K562 (cell line): ENCODE results near the gene CHST10. TPM values are rescaled to one million over a fixed set of nuclear protein-coding genes. Genes with fewer than 3 reads are reported as not detected.

Source experiments
- ATAC-seq: fragments of 200-7000 bp; cut with Tn5 transposase; 3 replicates; pipeline ENCODE4 v1.9.1; 2020; ENCODE audit warnings: moderate library complexity
- BruUV-seq: library from RNA; stranded (reverse); fragments of 400-500 nt; replicated peaks from 2 replicates; lab custom pipeline; 2021; lab: Mats Ljungman, UMichigan
- CTCF ChIA-PET: fragments of 300-600 bp; formaldehyde crosslinking; extraction: SDS; loops from one replicate; lab custom pipeline; 2021; ENCODE audit warnings: low intra/inter-chr PET ratio; lab: Yijun Ruan, JAX
- POLR2A ChIA-PET: fragments of 300-600, 350-650 bp; sonication (Branson Sonifier 250); formaldehyde crosslinking; extraction: SDS; loops from one replicate; lab custom pipeline; 2021; ENCODE audit warnings: antibody characterized with exemption, inconsistent platforms; lab: Yijun Ruan, JAX
- DNase-seq, 4 experiments: peaks; one replicate each; pipeline versions ENCODE4 v3.0.0 to v3.0.0-alpha.2; 2011 to 2018; ENCODE audit warnings: low spot score in 3 of 4, mixed read lengths in 3 of 4; ENCODE audit errors: extremely low read depth in 1 of 4
- FAIRE-seq: peaks from 2 replicates; lab custom pipeline; 2011; peaks lifted over from hg19 to GRCh38; lab: Jason Lieb, UNC
- H2AFZ ChIP-seq: 2 replicates; pipeline ENCODE4 v1.6.0; 2011; ENCODE audit warnings: low read depth, low read length, control low read depth, inconsistent platforms
- H3K27ac ChIP-seq: fragments of 200-600 bp; 3 replicates; pipeline ENCODE4 v1.8.0; 2011; ENCODE audit warnings: low read depth, mild to moderate bottlenecking, control low read depth, inconsistent platforms, low read length, moderate library complexity, mixed read lengths; ENCODE audit errors: extremely low read depth
- H3K27me3 ChIP-seq, 2 experiments: fragments of 300-600 bp in 1 of 2; 2 replicates in 1 of 2; 3 replicates in 1 of 2; pipeline versions ENCODE4 v1.6.0 to v1.8.0; 2011; ENCODE audit warnings: inconsistent platforms in 2 of 2, low read length in 2 of 2, mild to moderate bottlenecking in 1 of 2, mixed read lengths in 1 of 2, moderate library complexity in 1 of 2; ENCODE audit not compliant: control insufficient read depth in 2 of 2, insufficient read depth in 2 of 2
- H3K36me3 ChIP-seq: fragments of 300-600 bp; 3 replicates; pipeline ENCODE4 v1.8.0; 2011; ENCODE audit warnings: mild to moderate bottlenecking, low read length, inconsistent platforms; ENCODE audit not compliant: control insufficient read depth, insufficient read depth
- H3K4me1 ChIP-seq, 2 experiments: fragments of 200-600 bp in 1 of 2; replicated peaks in 1 of 2; 2 replicates in 1 of 2; 3 replicates in 1 of 2; pipeline versions ENCODE4 v1.5.1 to v1.8.0; 2011; ENCODE audit warnings: inconsistent platforms in 2 of 2, low read length in 2 of 2, mild to moderate bottlenecking in 1 of 2, mixed read lengths in 1 of 2, moderate library complexity in 1 of 2; ENCODE audit not compliant: control insufficient read depth in 2 of 2, insufficient read depth in 2 of 2
- H3K4me2 ChIP-seq: 2 replicates; pipeline ENCODE4 v1.6.1; 2011; ENCODE audit warnings: low read length, control low read depth, inconsistent platforms, mixed read lengths; ENCODE audit not compliant: insufficient read depth
- H3K4me3 ChIP-seq: fragments of 200-600 bp; sonication (generic), shearing (Covaris generic); 2 replicates; pipeline ENCODE4 v1.5.1; 2016; ENCODE audit warnings: control low read depth, inconsistent platforms
- H3K79me2 ChIP-seq: fragments of 200-600 bp; 3 replicates; pipeline ENCODE4 v1.8.0; 2011; ENCODE audit warnings: low read length, inconsistent platforms; ENCODE audit not compliant: control insufficient read depth, insufficient read depth
- H3K9ac ChIP-seq, 2 experiments: 2 replicates each; pipeline versions ENCODE4 v1.6.0 to v1.6.1; 2011; ENCODE audit warnings: low read depth in 2 of 2, low read length in 2 of 2, control low read depth in 1 of 2, inconsistent platforms in 1 of 2, mild to moderate bottlenecking in 1 of 2, mixed read lengths in 1 of 2; ENCODE audit not compliant: insufficient read depth in 1 of 2
- H3K9me1 ChIP-seq: one replicate; pipeline ENCODE4 v1.6.0; 2011; ENCODE audit warnings: inconsistent platforms, mild to moderate bottlenecking, low read length, moderate library complexity; ENCODE audit not compliant: control insufficient read depth, insufficient read depth
- H3K9me3 ChIP-seq: replicated peaks from 2 replicates; pipeline ENCODE4 v1.5.1; 2011; ENCODE audit warnings: low read depth, low read length, inconsistent platforms; ENCODE audit not compliant: control insufficient read depth, insufficient read depth
- H4K20me1 ChIP-seq: replicated peaks from 2 replicates; pipeline ENCODE4 v1.6.1; 2011; ENCODE audit warnings: low read length, inconsistent platforms, mixed read lengths; ENCODE audit not compliant: control insufficient read depth, insufficient read depth
- ARID3A ChIP-seq: IDR thresholded peaks from 2 replicates; pipeline ENCODE4 v1.6.1; 2012; ENCODE audit warnings: low read depth, low read length, improper control_type of control experiment, borderline replicate concordance
- ATF4 ChIP-seq: fragments of 450-650 bp; formaldehyde crosslinking; IDR thresholded peaks from 2 replicates; pipeline ENCODE4 v1.4.0; 2022; ENCODE audit warnings: mild to moderate bottlenecking, moderate library complexity
- C11orf30 ChIP-seq: fragments of 450-650 bp; IDR thresholded peaks from 2 replicates; pipeline ENCODE4 v1.6.1; 2016; ENCODE audit warnings: low read depth, mild to moderate bottlenecking
- ETS2 ChIP-seq: IDR thresholded peaks from 2 replicates; pipeline ENCODE4 v1.6.1; 2016; ENCODE audit warnings: borderline replicate concordance, missing genetic modification characterization, mild to moderate bottlenecking, moderate library complexity, missing compliant biosample characterization; ENCODE audit not compliant: poor library complexity, severe bottlenecking
- KLF10 ChIP-seq: fragments of 250-450 bp; sonication (Bioruptor Pico); IDR thresholded peaks from 2 replicates; pipeline ENCODE4 v1.6.1; 2021; ENCODE audit warnings: matching md5 sums
- MAFF ChIP-seq: IDR thresholded peaks from 2 replicates; pipeline ENCODE4 v1.6.1; 2012; ENCODE audit warnings: low read length, improper control_type of control experiment
- MCM2 ChIP-seq: fragments of 450-650 bp; IDR thresholded peaks from 2 replicates; pipeline ENCODE4 v1.6.1; 2017; ENCODE audit warnings: low read depth, mild to moderate bottlenecking
- RFX7 ChIP-seq: fragments of 250-450 bp; sonication (Bioruptor Pico); IDR thresholded peaks from 2 replicates; pipeline ENCODE4 v1.5.1; 2021; ENCODE audit warnings: mild to moderate bottlenecking
- SMARCC2 ChIP-seq: fragments of 450-650 bp; IDR thresholded peaks from 2 replicates; pipeline ENCODE4 v1.6.1; 2017; ENCODE audit warnings: antibody characterized with exemption, moderate library complexity, mild to moderate bottlenecking, low read depth
- STAT5B ChIP-seq: fragments of 250-450 bp; sonication (Bioruptor Pico); IDR thresholded peaks from 2 replicates; pipeline ENCODE4 v1.8.0; 2021; ENCODE audit warnings: mild to moderate bottlenecking, inconsistent platforms
- UBTF ChIP-seq, 2 experiments: IDR thresholded peaks; 2 replicates each; pipeline ENCODE4 v1.6.1; 2012; ENCODE audit warnings: improper control_type of control experiment in 2 of 2, low read depth in 2 of 2, low read length in 2 of 2, borderline replicate concordance in 1 of 2
- ZNF436 ChIP-seq: fragments of 250-450, 450-650 bp; sonication (Bioruptor Pico); formaldehyde crosslinking; IDR thresholded peaks from 2 replicates; pipeline ENCODE4 v1.7.0; 2020; ENCODE audit warnings: mild to moderate bottlenecking
- ZNF717 ChIP-seq: fragments of 250-450 bp; sonication (Bioruptor Pico); IDR thresholded peaks from 2 replicates; pipeline ENCODE4 v1.5.0; 2021
- WGBS: fragments of 100-300 bp; shearing (Covaris generic); methylation state at CpG from one replicate; pipeline ENCODE4 v1.1.6; 2016; ENCODE audit warnings: low coverage, mixed read lengths; ENCODE audit not compliant: insufficient coverage; ENCODE audit errors: missing lambda C conversion rate; 5-methylcytosine and 5-hydroxymethylcytosine counted together
- in situ Hi-C: fragments of 300-500 bp; cut with MboI; formaldehyde crosslinking; loops from 4 replicates; pipeline ENCODE4 v1.15.0; 2018; ENCODE audit warnings: inconsistent platforms, mixed read lengths
- intact Hi-C: fragments of 100-400 bp; cut with micrococcal nuclease; formaldehyde crosslinking; loops from 2 replicates; pipeline ENCODE4 v1.14.2; 2022
- polyA plus RNA-seq, 8 experiments: library from polyadenylated mRNA; depleted of rRNA in 4 of 8; stranded (reverse) in 5 of 8; unstranded in 3 of 8; fragments of >200 nt; fragmentation: Nextera tagmentation in 2 of 8; fragmentation: Illumina TruSeq in 1 of 8; extraction: Ambion mirVana in 2 of 8; extraction: Trizol in 1 of 8; gene quantifications; 2 replicates each; pipeline versions ENCODE4 v1.2.1 to v1.2.3, GENCODE V29; 2011 to 2014; ENCODE audit warnings: inconsistent platforms in 1 of 8, missing spikeins in 1 of 8
- total RNA-seq, 7 experiments: library from RNA; depleted of rRNA in 6 of 7; stranded (reverse); fragments of >200 nt in 6 of 7; fragmentation: Illumina TruSeq in 2 of 7; extraction: Trizol in 2 of 7; gene quantifications; 2 replicates each; pipeline versions ENCODE4 v1.2.1 to v1.2.3, GENCODE V29; 2011 to 2021; ENCODE audit warnings: low replicate concordance in 1 of 7

Gene CHST10
- total and polyA plus RNA-seq, 9 of the 15 experiments (the other 6 are each of a cell fraction or from before 2014, with no cell fraction given): 1.3 to 30.9 (median 19.3) TPM

GRCh38 chr2:100437751-100438150 lies 20.3 kb upstream of the CHST10 start:
- TF ChIP-seq UBTF (IDR thresholded peaks at IDR 0.05; ENCODE audit: borderline replicate concordance in 1 of 2, low read depth in 2 of 2, low read length in 2 of 2) (no peak), ETS2 (tag) (no peak), ATF4 (no peak), RFX7 (CRISPR knock-in tag) (no peak), STAT5B (no peak), ZNF717 (no peak), SMARCC2 (no peak), ZNF436 (CRISPR knock-in tag) (no peak), ARID3A (no peak), MAFF (no peak), KLF10 (CRISPR knock-in tag) (no peak), C11orf30 (no peak), MCM2 (no peak)
- TF ChIP-seq, all 486 proteins: peak for 0
- Histone ChIP-seq H2AFZ (no peak overlapping the region), H3K9ac (no peak overlapping the region), H3K4me3 (no peak overlapping the region), H4K20me1 (no peaks in the 10 kb centered on the region), H3K4me1 (no peaks in the 10 kb centered on the region), H3K27me3 (peaks cover 0 to 13% of the 10 kb centered on the region in 2 experiments; a peak in 4 of 5 replicates), H3K4me2 (no peak overlapping the region), H3K9me1 (no peaks in the 10 kb centered on the region), H3K9me3 (no peaks in the 10 kb centered on the region), H3K36me3 (no peaks in the 10 kb centered on the region), H3K79me2 (no peaks in the 10 kb centered on the region), H3K27ac (no peak overlapping the region)
- no TSS peak for BruUV-seq
- intact Hi-C loops: no loop called here
- CTCF ChIA-PET: no interaction called here
- POLR2A ChIA-PET: no interaction called here
- WGBS: 6% methylated on average over 8 of the region's 8 CpGs
- DNase-seq (no peak), FAIRE-seq (no peak), ATAC-seq (no peak)
- in situ Hi-C loops: no loop called here
